ENCODE results near the gene SNX19. TPM values are rescaled to one million over a fixed set of nuclear protein-coding genes. Genes with fewer than 3 reads are reported as not detected.

SNX19 gene
- total and polyA plus RNA-seq, 2 experiments from 2014 or later, result 5.2 to 30.0 TPM

DNA sequence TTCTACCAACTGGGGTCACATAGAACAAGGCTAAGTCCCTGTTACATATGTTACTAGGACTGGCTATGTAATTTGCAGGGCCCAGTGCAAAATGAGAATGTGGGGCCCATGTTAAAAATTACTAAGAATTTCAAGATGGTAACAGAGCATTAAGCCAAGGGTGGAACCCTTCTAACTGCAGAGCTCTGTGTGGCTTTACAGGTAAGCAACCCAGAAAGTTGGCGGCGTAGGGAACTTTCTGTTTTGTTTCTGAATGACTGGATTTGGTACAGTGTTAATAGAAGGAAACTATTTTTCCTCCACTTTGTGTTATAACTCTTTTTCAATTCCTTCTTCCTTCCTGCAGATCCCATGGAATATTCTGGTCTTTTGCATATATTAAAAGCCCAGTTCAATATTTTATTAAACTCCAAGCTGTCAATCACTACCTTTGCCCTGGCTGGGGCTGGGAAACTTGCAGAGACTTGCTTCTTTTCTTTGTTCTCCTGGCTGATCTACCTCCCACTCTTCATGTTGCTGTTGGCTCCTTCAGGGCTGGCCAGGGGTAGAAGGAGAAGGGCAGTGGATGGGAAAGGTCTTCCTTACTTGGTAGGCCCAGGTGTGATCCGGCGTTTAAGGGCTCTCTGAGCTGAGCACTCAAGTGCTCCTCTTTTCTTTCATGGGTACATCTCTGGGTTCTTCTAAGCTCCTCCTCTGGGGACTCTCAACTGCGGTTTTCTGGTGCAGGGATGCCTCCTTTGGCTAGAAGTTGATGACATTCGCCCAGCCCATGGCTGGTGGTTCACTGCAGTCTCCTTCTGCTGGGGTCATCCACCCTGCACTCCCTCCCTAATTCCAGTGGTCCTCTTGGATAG, 67.7 kb downstream of the SNX19 start (continued):
- TF ChIP-seq ZNF331 (CRISPR knock-in tag; IDR thresholded peaks at IDR 0.05; ENCODE audit: low read depth) (no peak), CREB1 (CRISPR knock-in tag; IDR thresholded peaks at IDR 0.05; ENCODE audit: low read depth) (no peak), REST (IDR thresholded peaks at IDR 0.05; ENCODE audit: unreplicated experiment) (no peak), CTCF (conservative IDR thresholded peaks at IDR 0.05; ENCODE audit: low read depth in 2 of 2) (no peak), ZNF114 (CRISPR knock-in tag; IDR thresholded peaks at IDR 0.05) (no peak), JUNB (IDR thresholded peaks at IDR 0.05; ENCODE audit: unreplicated experiment) (no peak), EZH2 (IDR thresholded peaks at IDR 0.05; ENCODE audit: low read depth, unreplicated experiment) (no peak), POLR2AphosphoS5 (IDR thresholded peaks at IDR 0.05; ENCODE audit: low read depth) (no peak)
- TF ChIP-seq, protein P1, sequence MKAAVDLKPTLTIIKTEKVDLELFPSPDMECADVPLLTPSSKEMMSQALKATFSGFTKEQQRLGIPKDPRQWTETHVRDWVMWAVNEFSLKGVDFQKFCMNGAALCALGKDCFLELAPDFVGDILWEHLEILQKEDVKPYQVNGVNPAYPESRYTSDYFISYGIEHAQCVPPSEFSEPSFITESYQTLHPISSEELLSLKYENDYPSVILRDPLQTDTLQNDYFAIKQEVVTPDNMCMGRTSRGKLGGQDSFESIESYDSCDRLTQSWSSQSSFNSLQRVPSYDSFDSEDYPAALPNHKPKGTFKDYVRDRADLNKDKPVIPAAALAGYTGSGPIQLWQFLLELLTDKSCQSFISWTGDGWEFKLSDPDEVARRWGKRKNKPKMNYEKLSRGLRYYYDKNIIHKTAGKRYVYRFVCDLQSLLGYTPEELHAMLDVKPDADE (IDR thresholded peaks at IDR 0.05), result no peak

GRCh38 chr11:130847517-130847916, 68.8 kb downstream of the SNX19 start:
- ATAC-seq (no peak), DNase-seq (ENCODE audit: low spot score) (no peak)
- Mint-ChIP-seq H3K27ac (no peak overlapping the region), H3K36me3 (ENCODE audit: low read depth) (no peaks in the 10 kb centered on the region), H3K27me3 (ENCODE audit: insufficient read depth, low read depth, poor library complexity) (no peaks in the 10 kb centered on the region), H3K4me1 (peaks cover 2% of the 10 kb centered on the region; the same call in 2 of the 3 replicates), H3K9me3 (no peaks in the 10 kb centered on the region), H3K4me3 (no peak overlapping the region)
- no peaks in the 10 kb centered on the region for H3K36me3 ChIP-seq (ENCODE audit: insufficient read depth)
- H3K27me3 ChIP-seq (ENCODE audit: insufficient read depth), result no peaks in the 10 kb centered on the region
- H3K4me2 ChIP-seq, result no peak overlapping the region
- no peak overlapping the region for H3K27ac ChIP-seq (ENCODE audit: low read depth)
- no peaks in the 10 kb centered on the region for H3K4me1 ChIP-seq (ENCODE audit: insufficient read depth)
- H3F3A ChIP-seq (replicated peaks; ENCODE audit: low read depth), result no peaks in the 10 kb centered on the region
- no peak overlapping the region for H3K4me3 ChIP-seq
- H3K9me2 ChIP-seq (ENCODE audit: insufficient read depth), result 0 out of 2 replicates have a peak, but pooled peaks cover 7% of the 10 kb centered on the region
- H2AFZ ChIP-seq, result no peak overlapping the region
- no peaks in the 10 kb centered on the region for H4K20me1 ChIP-seq (replicated peaks; ENCODE audit: insufficient read depth)
- no peaks in the 10 kb centered on the region for H3K79me2 ChIP-seq (replicated peaks; ENCODE audit: insufficient read depth)
- TF ChIP-seq, protein P2, sequence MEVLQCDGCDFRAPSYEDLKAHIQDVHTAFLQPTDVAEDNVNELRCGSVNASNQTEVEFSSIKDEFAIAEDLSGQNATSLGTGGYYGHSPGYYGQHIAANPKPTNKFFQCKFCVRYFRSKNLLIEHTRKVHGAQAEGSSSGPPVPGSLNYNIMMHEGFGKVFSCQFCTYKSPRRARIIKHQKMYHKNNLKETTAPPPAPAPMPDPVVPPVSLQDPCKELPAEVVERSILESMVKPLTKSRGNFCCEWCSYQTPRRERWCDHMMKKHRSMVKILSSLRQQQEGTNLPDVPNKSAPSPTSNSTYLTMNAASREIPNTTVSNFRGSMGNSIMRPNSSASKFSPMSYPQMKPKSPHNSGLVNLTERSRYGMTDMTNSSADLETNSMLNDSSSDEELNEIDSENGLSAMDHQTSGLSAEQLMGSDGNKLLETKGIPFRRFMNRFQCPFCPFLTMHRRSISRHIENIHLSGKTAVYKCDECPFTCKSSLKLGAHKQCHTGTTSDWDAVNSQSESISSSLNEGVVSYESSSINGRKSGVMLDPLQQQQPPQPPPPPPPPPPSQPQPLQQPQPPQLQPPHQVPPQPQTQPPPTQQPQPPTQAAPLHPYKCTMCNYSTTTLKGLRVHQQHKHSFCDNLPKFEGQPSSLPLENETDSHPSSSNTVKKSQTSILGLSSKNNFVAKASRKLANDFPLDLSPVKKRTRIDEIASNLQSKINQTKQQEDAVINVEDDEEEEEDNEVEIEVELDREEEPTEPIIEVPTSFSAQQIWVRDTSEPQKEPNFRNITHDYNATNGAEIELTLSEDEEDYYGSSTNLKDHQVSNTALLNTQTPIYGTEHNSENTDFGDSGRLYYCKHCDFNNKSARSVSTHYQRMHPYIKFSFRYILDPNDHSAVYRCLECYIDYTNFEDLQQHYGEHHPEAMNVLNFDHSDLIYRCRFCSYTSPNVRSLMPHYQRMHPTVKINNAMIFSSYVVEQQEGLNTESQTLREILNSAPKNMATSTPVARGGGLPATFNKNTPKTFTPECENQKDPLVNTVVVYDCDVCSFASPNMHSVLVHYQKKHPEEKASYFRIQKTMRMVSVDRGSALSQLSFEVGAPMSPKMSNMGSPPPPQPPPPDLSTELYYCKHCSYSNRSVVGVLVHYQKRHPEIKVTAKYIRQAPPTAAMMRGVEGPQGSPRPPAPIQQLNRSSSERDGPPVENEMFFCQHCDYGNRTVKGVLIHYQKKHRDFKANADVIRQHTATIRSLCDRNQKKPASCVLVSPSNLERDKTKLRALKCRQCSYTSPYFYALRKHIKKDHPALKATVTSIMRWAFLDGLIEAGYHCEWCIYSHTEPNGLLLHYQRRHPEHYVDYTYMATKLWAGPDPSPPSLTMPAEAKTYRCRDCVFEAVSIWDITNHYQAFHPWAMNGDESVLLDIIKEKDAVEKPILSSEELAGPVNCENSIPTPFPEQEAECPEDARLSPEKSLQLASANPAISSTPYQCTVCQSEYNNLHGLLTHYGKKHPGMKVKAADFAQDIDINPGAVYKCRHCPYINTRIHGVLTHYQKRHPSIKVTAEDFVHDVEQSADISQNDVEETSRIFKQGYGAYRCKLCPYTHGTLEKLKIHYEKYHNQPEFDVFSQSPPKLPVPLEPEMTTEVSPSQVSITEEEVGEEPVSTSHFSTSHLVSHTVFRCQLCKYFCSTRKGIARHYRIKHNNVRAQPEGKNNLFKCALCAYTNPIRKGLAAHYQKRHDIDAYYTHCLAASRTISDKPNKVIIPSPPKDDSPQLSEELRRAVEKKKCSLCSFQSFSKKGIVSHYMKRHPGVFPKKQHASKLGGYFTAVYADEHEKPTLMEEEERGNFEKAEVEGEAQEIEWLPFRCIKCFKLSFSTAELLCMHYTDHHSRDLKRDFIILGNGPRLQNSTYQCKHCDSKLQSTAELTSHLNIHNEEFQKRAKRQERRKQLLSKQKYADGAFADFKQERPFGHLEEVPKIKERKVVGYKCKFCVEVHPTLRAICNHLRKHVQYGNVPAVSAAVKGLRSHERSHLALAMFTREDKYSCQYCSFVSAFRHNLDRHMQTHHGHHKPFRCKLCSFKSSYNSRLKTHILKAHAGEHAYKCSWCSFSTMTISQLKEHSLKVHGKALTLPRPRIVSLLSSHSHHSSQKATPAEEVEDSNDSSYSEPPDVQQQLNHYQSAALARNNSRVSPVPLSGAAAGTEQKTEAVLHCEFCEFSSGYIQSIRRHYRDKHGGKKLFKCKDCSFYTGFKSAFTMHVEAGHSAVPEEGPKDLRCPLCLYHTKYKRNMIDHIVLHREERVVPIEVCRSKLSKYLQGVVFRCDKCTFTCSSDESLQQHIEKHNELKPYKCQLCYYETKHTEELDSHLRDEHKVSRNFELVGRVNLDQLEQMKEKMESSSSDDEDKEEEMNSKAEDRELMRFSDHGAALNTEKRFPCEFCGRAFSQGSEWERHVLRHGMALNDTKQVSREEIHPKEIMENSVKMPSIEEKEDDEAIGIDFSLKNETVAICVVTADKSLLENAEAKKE (CRISPR knock-in tag; IDR thresholded peaks at IDR 0.05), result no peak
- TF ChIP-seq EZH2 (IDR thresholded peaks at IDR 0.05; ENCODE audit: low read depth, unreplicated experiment), result no peak
- no peak for TF ChIP-seq NANOG (IDR thresholded peaks at IDR 0.05; ENCODE audit: borderline replicate concordance)
- no peak for TF ChIP-seq EZH2phosphoT487 (IDR thresholded peaks at IDR 0.05; ENCODE audit: unreplicated experiment)

Measured in GM23338 (cell line).